HCT116 (cell line): Measurements from ENCODE around the gene CCDC177. TPM values are rescaled to one million over a fixed set of nuclear protein-coding genes. Genes with fewer than 3 reads are reported as not detected.

ENCODE experiments used
- ATAC-seq: fragments of 200-7000 bp; cut with Tn5 transposase; 2 replicates; pipeline ENCODE4 v1.9.1; 2020; ENCODE audit warnings: mild to moderate bottlenecking, moderate library complexity
- BruUV-seq: library from RNA; stranded (reverse); fragments of 400-500 nt; replicated peaks from 2 replicates; lab custom pipeline; 2021; lab: Mats Ljungman, UMichigan
- CTCF ChIA-PET: fragments of 300-600 bp; sonication (Branson Sonifier 250); formaldehyde crosslinking; loops from one replicate; lab custom pipeline; 2021; ENCODE audit warnings: antibody characterized with exemption; lab: Charles Lee
- POLR2A ChIA-PET: fragments of 300-600, 350-600 bp; sonication (Branson Sonifier 250); formaldehyde crosslinking; loops from one replicate; lab custom pipeline; 2021; ENCODE audit warnings: antibody characterized with exemption; lab: Charles Lee
- RAD21 ChIA-PET, 2 experiments: fragments of 300-600 bp; sonication (Branson Sonifier 250); formaldehyde crosslinking; loops; one replicate each; lab custom pipeline; 2023; ENCODE audit warnings: low total read pairs in 2 of 2; ENCODE audit not compliant: uncharacterized antibody in 2 of 2, unreplicated experiment in 2 of 2, low non-redundant PET in 1 of 2; lab: Charles Lee
- DNase-seq: peaks from one replicate; pipeline ENCODE4 v3.0.0-alpha.2; 2010; ENCODE audit warnings: low read depth, low spot score
- H2AFZ ChIP-seq: fragments of 200-600 bp; shearing (Covaris generic), sonication (generic); 2 replicates; pipeline ENCODE4 v1.6.1; 2017; ENCODE audit warnings: low read depth, mixed run types, mixed read lengths, antibody characterized with exemption, low read length; ENCODE audit not compliant: poor library complexity, severe bottlenecking
- H3K27ac ChIP-seq: 2 replicates; pipeline ENCODE4 v1.5.1; 2012; ENCODE audit warnings: low read depth, low read length
- H3K27me3 ChIP-seq: fragments of 200-600 bp; sonication (generic); 2 replicates; pipeline ENCODE4 v1.6.1; 2016; ENCODE audit warnings: mixed run types, low read length, mixed read lengths; ENCODE audit not compliant: insufficient read depth
- H3K36me3 ChIP-seq, 2 experiments: fragments of 200-500 bp in 1 of 2; fragments of 200-600 bp in 1 of 2; sonication (Bioruptor generic) in 1 of 2; sonication (generic) in 1 of 2; 2 replicates each; pipeline versions ENCODE4 v1.5.1 to v1.6.1; 2014 to 2016; ENCODE audit warnings: low read length in 2 of 2, inconsistent platforms in 1 of 2, mixed read lengths in 1 of 2, mixed run types in 1 of 2; ENCODE audit not compliant: insufficient read depth in 2 of 2, control insufficient read depth in 1 of 2
- H3K4me1 ChIP-seq, 2 experiments: fragments of 200-600 bp in 1 of 2; sonication (generic) in 1 of 2; 2 replicates each; pipeline versions ENCODE4 v1.5.1 to v1.6.1; 2012 to 2017; ENCODE audit warnings: low read length in 2 of 2, inconsistent platforms in 1 of 2, mild to moderate bottlenecking in 1 of 2, mixed read lengths in 1 of 2, mixed run types in 1 of 2, moderate library complexity in 1 of 2; ENCODE audit not compliant: insufficient read depth in 2 of 2, control insufficient read depth in 1 of 2
- H3K4me2 ChIP-seq: fragments of 200-600 bp; sonication (generic); 2 replicates; pipeline ENCODE4 v1.6.1; 2017; ENCODE audit warnings: mixed run types, low read length, mixed read lengths
- H3K4me3 ChIP-seq, 2 experiments: fragments of 200-600 bp in 1 of 2; sonication (generic) in 1 of 2; replicated peaks in 1 of 2; 2 replicates each; pipeline ENCODE4 v1.5.1; 2011 to 2016; ENCODE audit warnings: low read length in 2 of 2, control low read depth in 1 of 2, low read depth in 1 of 2, mild to moderate bottlenecking in 1 of 2, mixed read lengths in 1 of 2, mixed run types in 1 of 2
- H3K79me2 ChIP-seq: fragments of 200-600 bp; sonication (generic); 2 replicates; pipeline ENCODE4 v1.6.1; 2017; ENCODE audit warnings: mild to moderate bottlenecking, mixed run types, low read length, moderate library complexity, mixed read lengths; ENCODE audit not compliant: insufficient read depth
- H3K9ac ChIP-seq: fragments of 200-600 bp; sonication (generic); 2 replicates; pipeline ENCODE4 v1.6.1; 2016; ENCODE audit warnings: low read length, mixed read lengths
- H3K9me2 ChIP-seq: fragments of 200-600 bp; sonication (generic), shearing (Covaris generic); 2 replicates; pipeline ENCODE4 v1.6.1; 2017; ENCODE audit warnings: mixed run types, mild to moderate bottlenecking, moderate library complexity; ENCODE audit not compliant: insufficient read depth
- H3K9me3 ChIP-seq, 2 experiments: fragments of 200-500 bp in 1 of 2; fragments of 200-600 bp in 1 of 2; sonication (Bioruptor generic) in 1 of 2; sonication (generic) in 1 of 2; 2 replicates each; pipeline ENCODE4 v1.6.1; 2014 to 2017; ENCODE audit warnings: low read length in 2 of 2, mixed read lengths in 2 of 2, inconsistent platforms in 1 of 2, low read depth in 1 of 2, mild to moderate bottlenecking in 1 of 2, mixed run types in 1 of 2, moderate library complexity in 1 of 2; ENCODE audit not compliant: control insufficient read depth in 1 of 2, insufficient read depth in 1 of 2
- H4K20me1 ChIP-seq: fragments of 200-600 bp; sonication (generic), shearing (Covaris generic); 2 replicates; pipeline ENCODE4 v1.6.1; 2017; ENCODE audit warnings: mixed run types, mild to moderate bottlenecking, moderate library complexity; ENCODE audit not compliant: insufficient read depth
- CBX3 ChIP-seq: IDR thresholded peaks from 2 replicates; pipeline ENCODE4 v1.6.1; 2012; ENCODE audit warnings: low read depth
- ELF1 ChIP-seq: IDR thresholded peaks from 2 replicates; pipeline ENCODE4 v1.6.1; 2012; ENCODE audit warnings: low read depth, borderline replicate concordance
- EZH2 ChIP-seq: fragments of 200-600 bp; sonication (generic); IDR thresholded peaks from 2 replicates; pipeline ENCODE4 v1.6.1; 2017; ENCODE audit warnings: antibody characterized with exemption, mixed run types
- FOSL1 ChIP-seq: IDR thresholded peaks from 2 replicates; pipeline ENCODE4 v1.6.1; 2012; ENCODE audit warnings: low read depth
- JUND ChIP-seq: IDR thresholded peaks from 2 replicates; pipeline ENCODE4 v1.6.1; 2012
- POLR2A ChIP-seq: IDR thresholded peaks from 2 replicates; pipeline ENCODE4 v1.7.0; 2011; ENCODE audit warnings: borderline replicate concordance; ENCODE audit not compliant: insufficient read depth, insufficient read length; ENCODE audit errors: extremely low read depth
- POLR2AphosphoS5 ChIP-seq: IDR thresholded peaks from 2 replicates; pipeline ENCODE4 v1.6.1; 2011; ENCODE audit warnings: mild to moderate bottlenecking, low read depth, low read length, moderate library complexity
- SP1 ChIP-seq: IDR thresholded peaks from 2 replicates; pipeline ENCODE4 v1.6.1; 2012; ENCODE audit warnings: low read depth
- ZNF274 ChIP-seq: fragments of 200-500 bp; sonication (Bioruptor generic); IDR thresholded peaks from 2 replicates; pipeline ENCODE4 v1.6.1; 2014; ENCODE audit warnings: mild to moderate bottlenecking, low read depth, low read length, inconsistent platforms
- intact Hi-C: fragments of 100-400 bp; cut with micrococcal nuclease; formaldehyde crosslinking; loops from 2 replicates; pipeline ENCODE4 v1.10.0; 2022
- total RNA-seq: library from RNA; stranded (reverse); gene quantifications from one replicate; pipeline ENCODE4 v1.2.1, GENCODE V29; 2021; ENCODE audit not compliant: unreplicated experiment
- TF ChIP-seq, protein P1 (sequence below): IDR thresholded peaks from 2 replicates; pipeline ENCODE4 v1.6.1; 2012; ENCODE audit warnings: low read depth
- TF ChIP-seq, protein P2 (sequence below): IDR thresholded peaks from 2 replicates; pipeline ENCODE4 v1.6.1; 2012

Gene CCDC177
- total RNA-seq, 1 experiment from 2014 or later: not detected

DNA sequence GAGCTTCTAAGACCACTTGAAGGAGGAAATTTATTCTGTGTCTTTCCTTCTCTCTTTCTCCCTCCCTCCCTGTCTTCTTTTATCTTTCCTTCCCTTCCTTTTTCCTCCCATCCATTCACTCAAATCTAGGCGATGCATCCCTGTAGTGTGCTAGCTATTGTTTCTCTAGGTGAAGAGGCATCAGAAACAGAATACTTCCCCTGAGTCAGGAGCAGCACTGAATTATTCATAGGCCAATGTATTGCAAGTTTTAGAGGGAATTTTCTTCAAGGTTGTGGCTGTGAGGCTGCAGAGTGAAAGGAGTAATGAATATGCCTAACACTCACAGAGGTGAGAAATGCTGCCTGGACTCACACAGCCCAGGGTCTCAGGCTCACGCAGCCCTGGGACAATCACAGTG, 23.2 kb downstream of the CCDC177 start:
- Histone ChIP-seq H3K4me2 (no peak overlapping the region), H3K4me3 (no peak overlapping the region), H3K9ac (no peak overlapping the region), H3K4me1 (no peaks in the 10 kb centered on the region), H3K9me2 (no peaks in the 10 kb centered on the region), H3K27ac (no peak overlapping the region), H2AFZ (no peak overlapping the region), H3K9me3 (no peaks in the 10 kb centered on the region), H3K27me3 (no peaks in the 10 kb centered on the region), H3K36me3 (no peaks in the 10 kb centered on the region), H3K79me2 (no peaks in the 10 kb centered on the region), H4K20me1 (no peaks in the 10 kb centered on the region)
- DNase-seq (no peak), ATAC-seq (no peak)
- no TSS peak for BruUV-seq
- ChIA-PET POLR2A (no interaction called here), RAD21 (no interaction called here), CTCF (interaction anchor here (1.0 kb wide), 1 partner anchor 9 kb away, joined by 3 read pairs; no protein-coding TSS in a partner anchor)
- intact Hi-C loops: no loop called here
- TF ChIP-seq POLR2A (no peak), FOSL1 (no peak), EZH2 (no peak), SP1 (no peak), ZNF274 (no peak), POLR2AphosphoS5 (no peak), ELF1 (no peak), JUND (no peak), CBX3 (no peak)
- TF ChIP-seq, protein P1, sequence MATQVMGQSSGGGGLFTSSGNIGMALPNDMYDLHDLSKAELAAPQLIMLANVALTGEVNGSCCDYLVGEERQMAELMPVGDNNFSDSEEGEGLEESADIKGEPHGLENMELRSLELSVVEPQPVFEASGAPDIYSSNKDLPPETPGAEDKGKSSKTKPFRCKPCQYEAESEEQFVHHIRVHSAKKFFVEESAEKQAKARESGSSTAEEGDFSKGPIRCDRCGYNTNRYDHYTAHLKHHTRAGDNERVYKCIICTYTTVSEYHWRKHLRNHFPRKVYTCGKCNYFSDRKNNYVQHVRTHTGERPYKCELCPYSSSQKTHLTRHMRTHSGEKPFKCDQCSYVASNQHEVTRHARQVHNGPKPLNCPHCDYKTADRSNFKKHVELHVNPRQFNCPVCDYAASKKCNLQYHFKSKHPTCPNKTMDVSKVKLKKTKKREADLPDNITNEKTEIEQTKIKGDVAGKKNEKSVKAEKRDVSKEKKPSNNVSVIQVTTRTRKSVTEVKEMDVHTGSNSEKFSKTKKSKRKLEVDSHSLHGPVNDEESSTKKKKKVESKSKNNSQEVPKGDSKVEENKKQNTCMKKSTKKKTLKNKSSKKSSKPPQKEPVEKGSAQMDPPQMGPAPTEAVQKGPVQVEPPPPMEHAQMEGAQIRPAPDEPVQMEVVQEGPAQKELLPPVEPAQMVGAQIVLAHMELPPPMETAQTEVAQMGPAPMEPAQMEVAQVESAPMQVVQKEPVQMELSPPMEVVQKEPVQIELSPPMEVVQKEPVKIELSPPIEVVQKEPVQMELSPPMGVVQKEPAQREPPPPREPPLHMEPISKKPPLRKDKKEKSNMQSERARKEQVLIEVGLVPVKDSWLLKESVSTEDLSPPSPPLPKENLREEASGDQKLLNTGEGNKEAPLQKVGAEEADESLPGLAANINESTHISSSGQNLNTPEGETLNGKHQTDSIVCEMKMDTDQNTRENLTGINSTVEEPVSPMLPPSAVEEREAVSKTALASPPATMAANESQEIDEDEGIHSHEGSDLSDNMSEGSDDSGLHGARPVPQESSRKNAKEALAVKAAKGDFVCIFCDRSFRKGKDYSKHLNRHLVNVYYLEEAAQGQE: no peak
- TF ChIP-seq, protein P2, sequence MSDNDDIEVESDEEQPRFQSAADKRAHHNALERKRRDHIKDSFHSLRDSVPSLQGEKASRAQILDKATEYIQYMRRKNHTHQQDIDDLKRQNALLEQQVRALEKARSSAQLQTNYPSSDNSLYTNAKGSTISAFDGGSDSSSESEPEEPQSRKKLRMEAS: no peak
